GM06990 (cell line): ENCODE measurements around the gene PHOSPHO1.
"Not testable (repeated sequence)": the region's sequence is repeated elsewhere in the genome, so short reads cannot be mapped to it uniquely, and the experiment has no call there.

ENCODE experiments used
- DNase-seq: peaks from one replicate; pipeline ENCODE4 v3.0.0-alpha.2; 2011; ENCODE audit not compliant: insufficient read length; ENCODE audit errors: extremely low read depth
- H3K27me3 ChIP-seq: replicated peaks from 2 replicates; pipeline ENCODE4 v1.6.0; 2011; ENCODE audit warnings: low read length; ENCODE audit not compliant: control insufficient read depth, insufficient read depth
- H3K36me3 ChIP-seq: 2 replicates; pipeline ENCODE4 v1.5.1; 2011; ENCODE audit warnings: low read length; ENCODE audit not compliant: control insufficient read depth, insufficient read depth
- H3K4me3 ChIP-seq: replicated peaks from 2 replicates; pipeline ENCODE4 v1.5.1; 2011; ENCODE audit warnings: low read depth, mild to moderate bottlenecking, control low read depth, low read length
- TF ChIP-seq, protein P1 (sequence below): IDR thresholded peaks from 2 replicates; pipeline ENCODE4 v1.5.1; 2011; ENCODE audit warnings: low read length, control low read depth, mild to moderate bottlenecking, inconsistent platforms; ENCODE audit not compliant: insufficient read depth, poor library complexity, severe bottlenecking

The PHOSPHO1 gene

DNA sequence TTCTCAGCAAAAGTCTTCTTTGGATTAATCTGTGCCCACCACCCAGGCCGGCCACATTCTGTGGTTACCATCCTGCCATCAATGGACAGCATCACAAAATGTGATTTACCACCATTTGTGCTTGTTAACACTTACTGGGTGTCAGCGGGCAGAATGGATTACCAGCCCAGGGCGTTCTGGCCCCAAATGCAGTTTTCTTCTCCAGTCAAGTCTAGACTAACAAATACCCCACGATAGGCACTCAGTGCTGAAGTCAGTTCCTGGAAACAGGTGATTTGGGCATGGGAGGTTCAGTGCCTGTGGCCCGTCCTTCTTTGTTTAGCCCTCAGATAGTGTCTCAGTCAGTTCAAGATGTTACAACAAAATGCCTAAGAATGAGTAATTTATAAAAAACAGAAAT, 38.8 kb upstream of the PHOSPHO1 start:
- H3K4me3 ChIP-seq = no peak overlapping the region
- no peaks in the 10 kb centered on the region for H3K27me3 ChIP-seq
- H3K36me3 ChIP-seq = no peaks in the 10 kb centered on the region
- TF ChIP-seq, protein P1, sequence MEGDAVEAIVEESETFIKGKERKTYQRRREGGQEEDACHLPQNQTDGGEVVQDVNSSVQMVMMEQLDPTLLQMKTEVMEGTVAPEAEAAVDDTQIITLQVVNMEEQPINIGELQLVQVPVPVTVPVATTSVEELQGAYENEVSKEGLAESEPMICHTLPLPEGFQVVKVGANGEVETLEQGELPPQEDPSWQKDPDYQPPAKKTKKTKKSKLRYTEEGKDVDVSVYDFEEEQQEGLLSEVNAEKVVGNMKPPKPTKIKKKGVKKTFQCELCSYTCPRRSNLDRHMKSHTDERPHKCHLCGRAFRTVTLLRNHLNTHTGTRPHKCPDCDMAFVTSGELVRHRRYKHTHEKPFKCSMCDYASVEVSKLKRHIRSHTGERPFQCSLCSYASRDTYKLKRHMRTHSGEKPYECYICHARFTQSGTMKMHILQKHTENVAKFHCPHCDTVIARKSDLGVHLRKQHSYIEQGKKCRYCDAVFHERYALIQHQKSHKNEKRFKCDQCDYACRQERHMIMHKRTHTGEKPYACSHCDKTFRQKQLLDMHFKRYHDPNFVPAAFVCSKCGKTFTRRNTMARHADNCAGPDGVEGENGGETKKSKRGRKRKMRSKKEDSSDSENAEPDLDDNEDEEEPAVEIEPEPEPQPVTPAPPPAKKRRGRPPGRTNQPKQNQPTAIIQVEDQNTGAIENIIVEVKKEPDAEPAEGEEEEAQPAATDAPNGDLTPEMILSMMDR = no peak
- DNase-seq = no peak

DNA sequence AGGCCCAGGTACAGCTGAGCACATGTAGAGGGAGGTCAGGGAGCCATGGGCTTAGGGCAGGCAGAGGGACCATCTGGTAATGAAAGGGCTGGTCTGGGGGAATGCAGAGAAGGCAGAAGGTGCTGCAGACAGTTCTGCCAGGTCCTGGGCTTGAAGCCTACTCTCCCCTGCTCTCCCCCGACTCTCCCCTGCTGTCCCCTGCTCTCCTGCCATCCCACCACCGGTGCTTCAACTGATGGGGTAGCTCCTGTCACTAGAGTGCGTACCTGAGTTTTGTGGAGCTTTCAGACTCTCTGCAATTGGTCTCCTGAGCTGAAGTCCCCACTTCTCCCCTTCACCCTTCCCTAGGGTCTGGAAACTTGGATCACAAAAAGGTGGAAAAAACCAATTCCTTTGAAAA, 37.3 kb upstream of the PHOSPHO1 start:
- TF ChIP-seq, protein P1 = no peak
- Histone ChIP-seq H3K4me3 (no peak overlapping the region), H3K27me3 (no peaks in the 10 kb centered on the region), H3K36me3 (no peaks in the 10 kb centered on the region)
- no peak for DNase-seq

DNA sequence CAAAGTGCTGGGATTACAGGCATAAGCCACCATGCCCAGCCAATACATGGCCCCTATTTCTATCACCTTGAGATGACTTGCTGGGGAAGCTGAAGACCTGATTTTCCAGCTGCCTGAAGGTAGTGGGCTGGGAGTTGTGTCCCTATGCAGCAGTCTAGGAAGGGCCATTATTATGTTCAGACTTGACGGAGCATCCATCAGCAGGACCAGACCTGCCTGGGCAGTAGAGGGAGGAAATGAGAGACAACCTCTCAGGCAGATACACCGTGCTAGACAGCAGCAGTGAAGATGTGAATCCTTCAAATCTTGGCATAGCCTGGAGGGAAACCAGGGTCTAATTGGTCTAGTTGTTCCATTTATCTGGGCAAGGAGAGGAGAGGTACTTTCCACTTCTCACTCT, 35.6 kb upstream of the PHOSPHO1 start:
- H3K4me3 ChIP-seq = no peak overlapping the region

DNA sequence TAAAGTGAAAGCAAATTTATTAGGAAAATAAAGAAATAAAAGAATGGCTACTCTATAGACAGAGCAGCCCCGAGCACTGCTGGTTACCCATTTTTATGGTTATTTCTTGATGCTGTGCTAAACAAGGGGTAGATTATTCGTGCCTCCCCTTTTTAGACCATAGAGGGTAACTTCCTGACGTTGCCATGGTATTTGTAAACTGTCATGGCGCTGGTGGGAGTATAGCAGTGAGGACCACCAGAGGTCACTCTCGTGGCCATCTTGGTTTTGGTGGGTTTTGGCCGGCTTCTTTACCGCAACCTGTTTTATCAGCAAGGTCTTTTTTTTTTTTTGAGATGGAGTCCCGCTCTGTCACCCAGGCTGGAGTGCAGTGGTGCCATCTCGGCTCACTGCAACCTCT, 31.0 kb upstream of the PHOSPHO1 start:
- H3K4me3 ChIP-seq, H3K27me3 ChIP-seq, H3K36me3 ChIP-seq, DNase-seq: not testable (repeated sequence)

More for the DNA sequence above, 35.6 kb upstream of the PHOSPHO1 start:
- Histone ChIP-seq H3K27me3 (no peaks in the 10 kb centered on the region), H3K36me3 (no peaks in the 10 kb centered on the region)
- no peak for DNase-seq
- TF ChIP-seq, protein P1 = no peak

DNA sequence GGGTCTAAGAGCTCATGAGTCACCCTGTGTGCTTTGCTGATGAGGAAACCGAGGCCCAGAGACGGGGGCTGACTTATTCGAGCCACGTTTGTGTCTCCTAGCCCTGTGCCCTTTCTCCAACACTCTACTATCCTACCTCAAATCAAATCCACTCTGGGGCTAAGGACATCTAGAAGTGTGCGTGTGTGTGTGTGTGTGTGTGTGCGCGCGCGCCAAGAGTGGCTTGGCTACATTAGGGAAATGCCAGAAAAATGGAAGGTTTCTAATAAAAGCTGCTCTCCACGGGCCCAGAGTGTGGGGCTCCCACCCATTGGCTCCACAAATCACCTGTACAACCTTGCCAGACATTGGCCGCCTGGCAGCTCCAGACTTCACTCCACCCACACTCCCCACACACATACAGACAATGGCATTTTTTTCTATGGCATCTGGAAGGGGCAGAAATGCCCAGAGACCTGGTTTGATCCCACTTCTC, 30.3 kb upstream of the PHOSPHO1 start:
- DNase-seq = no peak
- Histone ChIP-seq H3K36me3 (no peaks in the 10 kb centered on the region), H3K27me3 (peaks cover 1% of the 10 kb centered on the region; the same call in 1 of the 2 replicates), H3K4me3 (peak overlapping the region; percentile 35)
- TF ChIP-seq, protein P1 = no peak

DNA sequence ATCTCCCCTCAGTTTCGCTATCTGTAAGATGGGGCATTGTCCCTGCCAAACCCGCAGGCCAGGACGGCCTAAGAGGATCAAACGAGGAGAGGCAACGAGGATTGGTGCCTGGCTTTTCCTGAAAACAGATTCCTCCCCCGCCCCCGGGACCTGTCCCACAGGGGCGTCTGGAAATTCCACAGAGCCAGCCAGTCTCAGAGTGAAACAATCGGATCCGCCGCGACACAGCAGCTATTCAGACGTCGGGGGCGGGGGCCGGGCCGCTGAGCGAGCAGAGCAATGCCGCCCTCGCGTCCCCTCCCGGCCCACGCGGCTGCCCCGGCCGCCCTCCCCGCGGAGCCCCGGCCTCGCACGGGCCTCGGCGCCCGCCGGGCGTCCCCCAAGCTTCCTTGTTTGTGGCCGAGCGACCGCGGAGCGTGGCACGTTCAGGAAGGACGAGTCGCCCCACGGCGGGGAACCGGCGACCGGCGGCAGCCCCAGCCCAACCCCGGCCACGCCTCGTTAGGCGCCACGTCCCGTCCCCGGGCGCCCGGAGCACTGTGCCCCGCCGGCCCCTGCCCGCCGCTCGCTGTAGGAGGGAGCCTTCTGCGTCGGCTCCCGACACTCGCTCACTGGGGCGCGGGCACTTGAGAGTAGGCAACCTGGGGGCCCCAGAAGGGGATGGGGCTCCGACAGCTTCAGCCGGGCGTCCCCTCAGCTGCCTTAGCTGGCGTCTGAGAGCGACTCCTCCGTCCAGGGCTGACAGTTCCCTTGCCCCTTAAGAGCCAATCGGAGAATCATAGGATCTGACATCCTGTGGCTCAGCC, 29.6 kb upstream of the PHOSPHO1 start:
- peaks cover 1% of the 10 kb centered on the region; the same call in 1 of the 2 replicates for H3K27me3 ChIP-seq
- TF ChIP-seq, protein P1 = no peak
- peak overlapping the region; percentile 35 for H3K4me3 ChIP-seq
- DNase-seq = peak; percentile 43
- no peaks in the 10 kb centered on the region for H3K36me3 ChIP-seq
